Measurements from ENCODE around the gene ELOVL5.

ELOVL5 gene

GRCh38 chr6:53343092-53343491 lies 5.7 kb downstream of the ELOVL5 start:
- CTCF ChIA-PET = no interaction called here
- TF ChIP-seq SP1 (IDR thresholded peaks at IDR 0.05) = no peak
- TF ChIP-seq, protein P1, sequence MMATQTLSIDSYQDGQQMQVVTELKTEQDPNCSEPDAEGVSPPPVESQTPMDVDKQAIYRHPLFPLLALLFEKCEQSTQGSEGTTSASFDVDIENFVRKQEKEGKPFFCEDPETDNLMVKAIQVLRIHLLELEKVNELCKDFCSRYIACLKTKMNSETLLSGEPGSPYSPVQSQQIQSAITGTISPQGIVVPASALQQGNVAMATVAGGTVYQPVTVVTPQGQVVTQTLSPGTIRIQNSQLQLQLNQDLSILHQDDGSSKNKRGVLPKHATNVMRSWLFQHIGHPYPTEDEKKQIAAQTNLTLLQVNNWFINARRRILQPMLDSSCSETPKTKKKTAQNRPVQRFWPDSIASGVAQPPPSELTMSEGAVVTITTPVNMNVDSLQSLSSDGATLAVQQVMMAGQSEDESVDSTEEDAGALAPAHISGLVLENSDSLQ (IDR thresholded peaks at IDR 0.05) = no peak
- TF ChIP-seq L3MBTL2 (conservative IDR thresholded peaks at IDR 0.05) = no peak
- no peak for TF ChIP-seq ZNF384 (IDR thresholded peaks at IDR 0.05)
- no peak for TF ChIP-seq SUZ12 (IDR thresholded peaks at IDR 0.05)
- POLR2A ChIA-PET = no interaction called here
- DNase-seq (ENCODE audit: extremely low spot score) = no peak

- CTCF ChIA-PET = no interaction called here
- TF ChIP-seq NFRKB (IDR thresholded peaks at IDR 0.05) (no peak), ELF4 (IDR thresholded peaks at IDR 0.05) (no peak), FOXA1 (IDR thresholded peaks at IDR 0.05) (no peak), TARDBP (IDR thresholded peaks at IDR 0.05) (no peak), CTBP1 (IDR thresholded peaks at IDR 0.05; ENCODE audit: borderline replicate concordance) (no peak), LEF1 (IDR thresholded peaks at IDR 0.05; ENCODE audit: borderline replicate concordance) (no peak), FOXM1 (IDR thresholded peaks at IDR 0.05; ENCODE audit: borderline replicate concordance) (no peak), FOXK2 (IDR thresholded peaks at IDR 0.05) (no peak), ARNT (IDR thresholded peaks at IDR 0.05) (no peak), HDGF (IDR thresholded peaks at IDR 0.05; ENCODE audit: borderline replicate concordance) (no peak), SUZ12 (IDR thresholded peaks at IDR 0.05) (no peak), ZNF384 (IDR thresholded peaks at IDR 0.05) (no peak), SP1 (IDR thresholded peaks at IDR 0.05) (no peak)
- POLR2A ChIA-PET = interaction anchor here (1.2 kb wide), 1 partner anchor 15 kb away, joined by 3 read pairs; no protein-coding TSS in a partner anchor
- no peak for DNase-seq (ENCODE audit: extremely low spot score)
These were observed 6.5 kb downstream of the ELOVL5 start for GRCh38 chr6:53342217-53342616.

DNA sequence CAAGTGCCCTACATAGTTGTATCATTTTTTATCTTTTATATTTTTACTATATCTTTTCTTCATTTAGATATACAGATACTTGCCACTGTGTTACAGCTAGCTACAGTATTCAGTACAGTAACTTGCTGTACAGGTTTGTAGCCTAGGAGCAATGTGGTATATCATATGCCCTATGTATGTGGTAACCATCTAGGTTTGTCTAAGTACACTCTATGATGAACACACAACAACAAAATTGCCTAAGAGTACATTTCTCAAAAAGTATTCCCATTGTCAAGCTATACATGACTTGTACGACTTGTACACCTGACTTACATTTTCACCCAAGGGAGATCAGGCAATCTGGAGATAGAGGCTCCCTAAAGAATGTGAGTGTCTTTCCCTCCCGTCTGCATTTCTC lies 8.2 kb downstream of the ELOVL5 start:
- ChIA-PET POLR2A (interaction anchor here (1.0 kb wide), 1 partner anchor 7 kb away, joined by 3 read pairs; no protein-coding TSS in a partner anchor), CTCF (no interaction called here)
- TF ChIP-seq FOXK2 (IDR thresholded peaks at IDR 0.05) (no peak), NFRKB (IDR thresholded peaks at IDR 0.05) (no peak), BHLHE40 (IDR thresholded peaks at IDR 0.05; ENCODE audit: borderline replicate concordance) (no peak), HDGF (IDR thresholded peaks at IDR 0.05; ENCODE audit: borderline replicate concordance) (no peak), FOXA1 (IDR thresholded peaks at IDR 0.05) (no peak), ARNT (IDR thresholded peaks at IDR 0.05) (no peak), ELF4 (IDR thresholded peaks at IDR 0.05) (no peak), SUZ12 (IDR thresholded peaks at IDR 0.05) (no peak), CTBP1 (IDR thresholded peaks at IDR 0.05; ENCODE audit: borderline replicate concordance) (no peak), L3MBTL2 (conservative IDR thresholded peaks at IDR 0.05) (no peak), ZNF384 (IDR thresholded peaks at IDR 0.05) (no peak), LEF1 (IDR thresholded peaks at IDR 0.05; ENCODE audit: borderline replicate concordance) (no peak), SP1 (IDR thresholded peaks at IDR 0.05) (no peak)
- TF ChIP-seq, protein P1 (IDR thresholded peaks at IDR 0.05) = no peak
- no peak for DNase-seq (ENCODE audit: extremely low spot score)

GRCh38 chr6:53339424-53339823 lies 9.3 kb downstream of the ELOVL5 start:
- TF ChIP-seq SP1 (IDR thresholded peaks at IDR 0.05) = no peak
- no peak for TF ChIP-seq SUZ12 (IDR thresholded peaks at IDR 0.05)
- no peak for TF ChIP-seq FOXM1 (IDR thresholded peaks at IDR 0.05; ENCODE audit: borderline replicate concordance)
- TF ChIP-seq FOXA1 (IDR thresholded peaks at IDR 0.05) = no peak
- no peak for TF ChIP-seq HDGF (IDR thresholded peaks at IDR 0.05; ENCODE audit: borderline replicate concordance)
- TF ChIP-seq, protein P1 (IDR thresholded peaks at IDR 0.05) = no peak
- no peak for TF ChIP-seq NFRKB (IDR thresholded peaks at IDR 0.05)
- POLR2A ChIA-PET = interaction anchor here (1.0 kb wide), 1 partner anchor 8 kb away, joined by 3 read pairs; no protein-coding TSS in a partner anchor
- CTCF ChIA-PET = no interaction called here
- no peak for DNase-seq (ENCODE audit: extremely low spot score)

GRCh38 chr6:53338304-53338703 lies 10.4 kb downstream of the ELOVL5 start:
- DNase-seq (ENCODE audit: extremely low spot score) = no peak
- POLR2A ChIA-PET = interaction anchor here (0.9 kb wide), 1 partner anchor 10 kb away, joined by 4 read pairs; the partner anchor contains the start of gene ELOVL5
- CTCF ChIA-PET = no interaction called here
- TF ChIP-seq FOXK2 (IDR thresholded peaks at IDR 0.05) (no peak), CTBP1 (IDR thresholded peaks at IDR 0.05; ENCODE audit: borderline replicate concordance) (no peak), SP1 (IDR thresholded peaks at IDR 0.05) (no peak), ELF4 (IDR thresholded peaks at IDR 0.05) (no peak), BHLHE40 (IDR thresholded peaks at IDR 0.05; ENCODE audit: borderline replicate concordance) (no peak), FOXM1 (IDR thresholded peaks at IDR 0.05; ENCODE audit: borderline replicate concordance) (no peak), HDGF (IDR thresholded peaks at IDR 0.05; ENCODE audit: borderline replicate concordance) (no peak), TARDBP (IDR thresholded peaks at IDR 0.05) (no peak), FOXA1 (IDR thresholded peaks at IDR 0.05) (no peak)
- TF ChIP-seq, protein P1 (IDR thresholded peaks at IDR 0.05) = no peak

DNA sequence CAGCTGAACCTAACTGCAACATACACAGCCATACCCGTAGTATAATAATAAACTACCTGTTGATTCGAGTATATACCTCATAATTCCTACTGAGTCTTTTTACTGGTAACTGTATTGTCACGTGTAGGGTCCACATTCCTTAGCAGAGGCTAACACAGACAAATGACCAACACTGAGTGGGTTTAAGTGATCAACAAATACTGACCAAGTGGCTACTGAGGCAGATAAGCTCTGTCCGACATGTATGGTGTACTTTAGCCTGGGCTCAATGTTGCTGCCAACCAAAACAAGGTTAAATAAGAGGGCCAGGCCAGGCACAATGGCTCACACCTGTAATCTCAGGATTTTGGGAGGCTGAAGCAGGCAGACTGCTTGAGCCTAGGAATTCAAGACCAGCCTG lies 12.7 kb downstream of the ELOVL5 start:
- ChIA-PET POLR2A (no interaction called here), CTCF (no interaction called here)
- no peak for DNase-seq (ENCODE audit: extremely low spot score)
- TF ChIP-seq LEF1 (IDR thresholded peaks at IDR 0.05; ENCODE audit: borderline replicate concordance) (no peak), TARDBP (IDR thresholded peaks at IDR 0.05) (no peak), ARNT (IDR thresholded peaks at IDR 0.05) (no peak), SP1 (IDR thresholded peaks at IDR 0.05) (no peak), ZNF384 (IDR thresholded peaks at IDR 0.05) (no peak), FOXA1 (IDR thresholded peaks at IDR 0.05) (no peak), FOXK2 (IDR thresholded peaks at IDR 0.05) (no peak), ELF4 (IDR thresholded peaks at IDR 0.05) (no peak), CTBP1 (IDR thresholded peaks at IDR 0.05; ENCODE audit: borderline replicate concordance) (no peak), FOXM1 (IDR thresholded peaks at IDR 0.05; ENCODE audit: borderline replicate concordance) (no peak), BHLHE40 (IDR thresholded peaks at IDR 0.05; ENCODE audit: borderline replicate concordance) (no peak), L3MBTL2 (conservative IDR thresholded peaks at IDR 0.05) (no peak), HDGF (IDR thresholded peaks at IDR 0.05; ENCODE audit: borderline replicate concordance) (no peak), NFRKB (IDR thresholded peaks at IDR 0.05) (no peak), SUZ12 (IDR thresholded peaks at IDR 0.05) (no peak)
- TF ChIP-seq, protein P1 (IDR thresholded peaks at IDR 0.05) = no peak

Data from HEK293T (cell line).